Activated naive CD8-positive, alpha-beta T cell treated with anti-CD3 and anti-CD28 coated beads for 36 hours (primary cell): Measurements from ENCODE around the gene CLPX. TPM values are rescaled to one million over a fixed set of nuclear protein-coding genes. Genes with fewer than 3 reads are reported as not detected.
"Not testable (repeated sequence)": the region's sequence is repeated elsewhere in the genome, so short reads cannot be mapped to it uniquely, and the experiment has no call there.

Experiments
- DNase-seq: peaks from one replicate; pipeline ENCODE4 v3.0.0; 2021
- H3K27ac Mint-ChIP-seq: one replicate; pipeline ENCODE4 v1.8.0; 2022; ENCODE audit warnings: mild to moderate bottlenecking, moderate library complexity, mixed read lengths
- H3K27me3 Mint-ChIP-seq: one replicate; pipeline ENCODE4 v1.8.0; 2022; ENCODE audit warnings: mild to moderate bottlenecking, mixed read lengths
- H3K36me3 Mint-ChIP-seq: one replicate; pipeline ENCODE4 v1.8.0; 2021; ENCODE audit warnings: mild to moderate bottlenecking, mixed read lengths
- H3K4me1 Mint-ChIP-seq: one replicate; pipeline ENCODE4 v1.8.0; 2021; ENCODE audit warnings: mixed read lengths
- H3K4me3 Mint-ChIP-seq: one replicate; pipeline ENCODE4 v1.8.0; 2022; ENCODE audit warnings: mild to moderate bottlenecking, moderate library complexity, mixed read lengths
- H3K9me3 Mint-ChIP-seq: one replicate; pipeline ENCODE4 v1.8.0; 2022; ENCODE audit warnings: mixed read lengths
- total RNA-seq, 2 experiments: library from RNA; stranded (reverse); gene quantifications; one replicate each; pipeline ENCODE4 v1.2.3, GENCODE V29; 2021

The CLPX gene
- total RNA-seq, 2 experiments from 2014 or later = 70.6 to 74.9 TPM

DNA sequence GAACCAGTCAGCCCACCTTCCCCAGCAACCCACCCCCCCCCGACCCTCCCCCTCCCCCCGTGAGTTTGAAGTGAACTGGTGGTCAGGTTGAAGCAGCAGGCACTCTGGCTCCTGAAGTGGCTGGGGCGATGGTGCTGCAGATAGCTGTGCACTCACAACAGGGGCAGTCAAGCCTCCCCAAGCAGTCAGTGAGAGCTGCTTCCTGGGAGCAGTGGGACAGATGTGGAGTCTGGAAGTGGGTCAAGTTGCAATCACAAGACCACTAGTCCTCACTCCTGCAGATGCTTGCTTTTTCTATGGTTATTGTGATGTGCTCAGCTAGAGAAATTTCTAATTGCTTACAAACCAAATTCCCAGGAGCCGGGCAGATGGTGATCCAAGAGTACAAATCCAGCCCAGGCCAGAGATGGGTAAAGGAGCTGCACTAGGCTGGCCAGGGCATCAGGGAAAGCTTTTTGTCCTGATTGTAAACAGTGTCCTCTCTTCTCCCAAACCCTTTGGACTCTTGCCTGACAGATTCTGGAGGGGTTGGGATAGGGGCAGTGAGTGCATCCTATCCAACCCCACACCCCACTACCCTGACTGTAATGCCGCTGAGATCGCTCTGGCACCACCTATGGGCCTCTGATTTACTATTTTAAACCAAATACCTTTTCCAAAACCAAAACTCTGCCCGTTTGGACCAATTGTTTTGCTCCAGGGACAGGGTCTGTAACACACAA, 9.8 kb upstream of the CLPX start:
- Mint-ChIP-seq H3K4me3 (no peak overlapping the region), H3K4me1 (no peaks in the 10 kb centered on the region), H3K27ac (no peak overlapping the region), H3K27me3 (no peaks in the 10 kb centered on the region), H3K9me3 (no peaks in the 10 kb centered on the region), H3K36me3 (no peaks in the 10 kb centered on the region)
- no peak for DNase-seq

DNA sequence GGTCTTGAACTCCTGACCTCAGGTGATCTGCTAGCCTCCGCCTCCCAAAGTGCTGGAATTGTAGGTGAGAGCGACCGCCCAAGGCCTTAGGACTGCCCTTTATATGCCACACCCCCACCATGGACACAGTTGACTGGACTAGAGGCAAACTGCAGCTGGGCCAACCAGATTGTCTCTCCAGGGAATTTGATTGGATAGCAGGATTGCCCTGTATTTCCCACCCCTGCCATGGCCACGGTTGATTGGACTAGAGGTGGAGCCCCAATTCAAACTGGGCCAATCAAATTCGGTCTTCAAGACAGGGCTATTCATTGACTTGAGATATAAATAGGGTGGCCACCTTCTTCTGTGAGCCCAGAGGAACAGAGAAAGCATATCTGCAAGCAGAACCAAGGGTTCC, 6.9 kb upstream of the CLPX start:
- no peaks in the 10 kb centered on the region for H3K36me3 Mint-ChIP-seq
- no peaks in the 10 kb centered on the region for H3K27me3 Mint-ChIP-seq
- no peak overlapping the region for H3K4me3 Mint-ChIP-seq
- no peak for DNase-seq
- no peaks in the 10 kb centered on the region for H3K9me3 Mint-ChIP-seq
- no peak overlapping the region for H3K27ac Mint-ChIP-seq
- H3K4me1 Mint-ChIP-seq = no peaks in the 10 kb centered on the region

DNA sequence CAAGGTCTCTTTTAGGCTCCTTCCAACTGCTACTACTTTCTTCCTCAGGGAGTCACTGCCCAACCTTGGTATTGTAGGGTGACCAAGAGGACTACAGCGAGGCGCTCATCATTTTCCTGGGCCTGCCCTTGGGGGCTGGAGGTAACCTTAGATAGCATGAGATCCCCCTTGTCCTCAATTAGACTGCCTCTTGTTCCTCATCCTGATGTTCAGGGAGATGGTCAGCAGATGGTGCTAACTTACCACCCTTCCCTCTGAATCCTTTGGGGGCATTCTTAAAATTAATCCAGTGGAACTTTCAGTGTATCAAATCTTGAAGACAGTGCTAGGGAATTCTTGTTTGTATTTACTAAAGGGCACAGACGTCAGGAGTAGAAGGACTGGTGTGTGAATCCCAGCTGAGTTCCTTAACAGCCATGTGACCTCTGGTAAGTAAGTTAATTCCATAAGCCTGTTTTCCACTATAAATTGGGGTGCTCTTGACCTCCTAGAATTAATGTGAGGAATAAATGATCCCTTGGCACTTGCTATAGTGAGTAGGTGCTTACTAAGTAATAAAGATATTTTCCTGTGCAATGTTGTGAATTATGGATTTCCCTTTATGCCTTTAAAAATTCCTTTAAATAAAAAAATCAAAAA, 4.1 kb upstream of the CLPX start:
- no peak overlapping the region for H3K27ac Mint-ChIP-seq
- peaks cover 6% of the 10 kb centered on the region for H3K4me1 Mint-ChIP-seq
- H3K9me3 Mint-ChIP-seq = no peaks in the 10 kb centered on the region
- peak; percentile 25 for DNase-seq
- no peak overlapping the region for H3K4me3 Mint-ChIP-seq
- H3K36me3 Mint-ChIP-seq = peaks cover 1% of the 10 kb centered on the region
- no peaks in the 10 kb centered on the region for H3K27me3 Mint-ChIP-seq

DNA sequence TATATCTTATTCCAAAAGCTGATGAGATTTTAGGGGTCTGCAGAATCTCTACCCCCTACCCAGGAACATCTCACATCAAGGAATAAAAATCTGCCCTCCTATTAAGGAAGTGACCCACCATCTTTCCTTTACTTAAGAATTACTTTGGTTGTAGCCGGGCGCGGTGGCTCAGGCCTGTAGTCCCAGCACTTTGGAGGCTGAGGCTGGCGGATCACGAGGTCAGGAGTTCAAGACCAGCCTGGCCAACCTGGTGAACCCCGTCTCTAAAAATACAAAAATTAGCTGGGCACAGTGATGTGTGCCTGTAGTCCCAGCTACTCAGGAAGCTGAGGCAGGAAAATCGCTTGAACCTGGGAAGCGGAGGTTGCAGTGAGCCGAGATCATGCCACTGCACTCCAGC, 3.3 kb upstream of the CLPX start:
- not testable (repeated sequence) for H3K4me3 Mint-ChIP-seq, H3K4me1 Mint-ChIP-seq, H3K9me3 Mint-ChIP-seq, H3K27ac Mint-ChIP-seq, DNase-seq, H3K36me3 Mint-ChIP-seq, H3K27me3 Mint-ChIP-seq

DNA sequence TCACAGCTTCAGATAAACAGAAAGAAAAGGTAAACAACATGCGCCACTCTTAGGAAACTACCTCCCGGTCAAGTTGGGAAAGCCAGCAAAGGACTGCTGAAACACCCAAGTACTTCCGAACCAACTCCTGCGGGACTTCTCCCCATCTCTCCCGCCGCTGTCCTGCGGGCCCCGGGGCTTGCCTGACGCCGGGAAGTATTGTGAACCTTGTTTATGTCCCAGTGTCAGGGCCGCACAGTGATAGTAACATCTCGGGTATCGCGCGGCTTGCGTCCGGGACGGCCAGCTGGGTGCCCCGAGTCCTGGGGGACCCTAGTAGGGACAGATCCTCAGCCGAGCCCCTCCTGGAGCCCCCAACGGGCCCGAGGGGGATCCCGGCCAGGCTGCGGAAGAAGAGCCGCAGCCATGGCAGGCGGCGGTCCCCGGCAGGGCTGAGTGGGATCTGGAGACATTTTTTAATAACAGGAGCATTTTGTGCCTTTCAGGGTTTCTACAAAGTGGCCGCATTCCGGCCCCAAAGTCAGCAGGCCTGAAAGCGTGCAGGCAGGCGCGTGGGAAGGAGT, 756 bp downstream of the CLPX start:
- H3K27me3 Mint-ChIP-seq = no peaks in the 10 kb centered on the region
- peak; percentile 49 for DNase-seq
- peak overlapping the region; percentile 90 for H3K27ac Mint-ChIP-seq
- H3K4me3 Mint-ChIP-seq = peak overlapping the region; percentile 97
- peaks cover 21% of the 10 kb centered on the region for H3K36me3 Mint-ChIP-seq
- no peaks in the 10 kb centered on the region for H3K9me3 Mint-ChIP-seq
- peaks cover 30% of the 10 kb centered on the region for H3K4me1 Mint-ChIP-seq

DNA sequence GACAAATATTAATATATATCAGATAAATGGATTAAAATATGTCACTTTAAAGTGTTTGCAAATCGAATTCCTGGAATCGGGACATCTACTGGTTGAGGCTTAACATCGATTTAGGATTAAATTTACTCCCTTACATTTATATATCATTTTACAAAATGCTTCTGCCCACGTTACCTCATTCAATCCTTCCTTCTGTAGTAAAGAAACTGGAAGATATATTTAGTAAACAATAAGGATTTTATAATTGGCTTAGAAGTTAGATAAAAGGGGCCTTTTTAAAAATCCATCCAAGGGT, 1.3 kb downstream of the CLPX start:
- DNase-seq = no peak
- peaks cover 31% of the 10 kb centered on the region for H3K4me1 Mint-ChIP-seq
- no peaks in the 10 kb centered on the region for H3K27me3 Mint-ChIP-seq
- peak overlapping the region; percentile 90 for H3K27ac Mint-ChIP-seq
- peak overlapping the region; percentile 97 for H3K4me3 Mint-ChIP-seq
- peaks cover 21% of the 10 kb centered on the region for H3K36me3 Mint-ChIP-seq
- H3K9me3 Mint-ChIP-seq = no peaks in the 10 kb centered on the region

DNA sequence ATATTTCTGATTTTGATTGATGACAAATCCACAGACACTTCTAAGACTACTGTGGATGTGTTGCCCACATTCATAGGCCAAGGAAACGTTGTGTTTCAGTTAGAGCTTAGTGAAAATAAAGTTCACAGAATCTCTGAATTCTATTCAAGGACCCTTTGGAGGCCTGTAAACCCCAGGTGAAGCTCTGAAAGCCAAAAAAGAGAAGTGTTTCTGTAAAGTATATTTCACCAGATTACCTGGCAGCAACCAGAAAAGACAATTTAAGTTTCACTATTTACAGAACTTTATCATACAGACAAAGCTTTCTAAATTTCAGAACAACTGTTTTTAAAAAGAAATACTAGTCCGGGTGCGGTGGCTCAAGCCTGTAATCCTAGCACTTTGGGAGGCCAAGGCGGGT, 2.6 kb downstream of the CLPX start:
- H3K27ac Mint-ChIP-seq = no peak overlapping the region
- peaks cover 22% of the 10 kb centered on the region for H3K36me3 Mint-ChIP-seq

DNA sequence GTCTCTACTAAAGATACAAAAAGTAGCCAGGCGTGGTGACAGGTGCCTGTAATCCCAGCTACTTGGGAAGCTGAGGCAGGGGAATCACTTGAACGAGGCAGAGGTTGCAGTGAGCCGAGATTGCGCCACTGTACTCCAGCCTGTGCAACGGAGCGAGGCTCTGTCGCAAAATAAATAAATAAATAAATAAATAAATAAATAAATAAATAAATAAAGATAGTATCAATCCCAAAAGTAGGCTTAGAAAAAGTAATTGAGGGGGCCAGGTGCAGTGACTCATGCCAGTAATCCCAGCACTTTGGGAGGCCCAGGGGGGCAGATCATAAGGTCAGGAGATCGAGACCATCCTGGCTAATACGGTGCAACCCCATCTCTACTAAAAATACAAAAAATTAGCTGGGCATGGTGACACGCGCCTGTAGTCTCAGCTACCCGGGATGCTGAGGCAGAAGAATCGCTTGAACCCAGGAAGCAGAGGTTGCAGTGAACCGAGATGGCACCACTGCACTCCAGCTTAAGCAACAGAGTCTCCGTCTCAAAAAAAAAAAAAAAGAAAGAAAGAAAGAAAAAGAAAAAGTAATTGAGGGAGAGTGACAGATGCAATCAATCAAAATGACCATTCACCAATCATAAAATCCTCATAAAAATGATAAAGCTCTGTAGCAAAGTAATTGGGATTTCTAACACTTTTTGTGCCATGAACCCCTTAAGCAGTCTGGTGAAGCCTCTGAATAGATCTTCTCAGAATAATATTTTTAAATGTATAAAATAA, 3.4 kb downstream of the CLPX start:
- H3K4me3 Mint-ChIP-seq = peak overlapping the region; percentile 52
- H3K27ac Mint-ChIP-seq, H3K9me3 Mint-ChIP-seq, H3K27me3 Mint-ChIP-seq, DNase-seq: not testable (repeated sequence)
- H3K36me3 Mint-ChIP-seq = peaks cover 22% of the 10 kb centered on the region
- H3K4me1 Mint-ChIP-seq = peaks cover 31% of the 10 kb centered on the region

More for the DNA sequence above, 2.6 kb downstream of the CLPX start:
- no peaks in the 10 kb centered on the region for H3K9me3 Mint-ChIP-seq
- H3K27me3 Mint-ChIP-seq = no peaks in the 10 kb centered on the region
- H3K4me1 Mint-ChIP-seq = peaks cover 31% of the 10 kb centered on the region
- peak overlapping the region; percentile 97 for H3K4me3 Mint-ChIP-seq
- no peak for DNase-seq

DNA sequence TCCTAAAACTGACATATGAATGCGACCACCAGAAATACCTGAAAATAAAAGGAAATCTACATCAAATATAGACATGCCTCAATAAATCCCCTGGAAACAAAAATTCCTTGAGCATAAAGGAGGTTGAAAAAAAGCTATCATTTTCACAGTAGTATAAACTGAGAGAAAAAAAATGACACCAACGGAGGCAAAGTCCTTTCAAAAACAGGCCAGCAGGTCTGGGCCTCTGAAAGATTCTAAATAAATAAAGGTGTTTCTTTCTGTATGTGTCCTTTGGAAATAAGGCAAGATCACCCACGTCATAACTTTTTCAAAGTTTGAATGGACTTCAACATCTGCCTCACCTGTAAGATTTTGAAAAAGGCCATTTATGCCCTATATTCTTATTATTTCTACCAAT, 5.0 kb downstream of the CLPX start:
- no peaks in the 10 kb centered on the region for H3K27me3 Mint-ChIP-seq
- DNase-seq = no peak
- peaks cover 26% of the 10 kb centered on the region for H3K4me1 Mint-ChIP-seq

DNA sequence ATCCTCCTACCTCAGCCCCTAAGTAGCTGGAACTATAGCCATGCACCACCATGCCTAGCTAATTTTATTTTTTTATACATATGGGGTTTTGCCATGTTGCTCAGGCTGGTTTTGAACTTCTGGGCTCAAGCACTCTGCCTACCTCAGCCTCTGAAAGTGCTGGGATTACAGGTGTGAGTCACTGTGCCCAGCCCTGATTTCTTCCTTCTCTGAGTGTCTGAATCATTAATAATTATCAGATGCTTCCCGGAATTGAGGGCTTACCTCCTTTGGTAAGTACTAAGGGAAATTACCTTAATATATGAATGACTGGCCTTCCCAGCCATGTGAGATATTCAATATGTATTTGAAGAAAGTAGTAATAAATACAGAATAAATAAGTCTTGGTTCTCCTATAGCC, 7.2 kb downstream of the CLPX start:
- peaks cover 15% of the 10 kb centered on the region for H3K36me3 Mint-ChIP-seq
- DNase-seq = no peak
- no peaks in the 10 kb centered on the region for H3K27me3 Mint-ChIP-seq
- H3K27ac Mint-ChIP-seq = no peak overlapping the region
- no peaks in the 10 kb centered on the region for H3K9me3 Mint-ChIP-seq
- H3K4me3 Mint-ChIP-seq = no peak overlapping the region
- H3K4me1 Mint-ChIP-seq = peaks cover 18% of the 10 kb centered on the region

More for the DNA sequence above, 5.0 kb downstream of the CLPX start:
- Mint-ChIP-seq H3K27ac (no peak overlapping the region), H3K4me3 (no peak overlapping the region), H3K9me3 (no peaks in the 10 kb centered on the region), H3K36me3 (peaks cover 24% of the 10 kb centered on the region)

DNA sequence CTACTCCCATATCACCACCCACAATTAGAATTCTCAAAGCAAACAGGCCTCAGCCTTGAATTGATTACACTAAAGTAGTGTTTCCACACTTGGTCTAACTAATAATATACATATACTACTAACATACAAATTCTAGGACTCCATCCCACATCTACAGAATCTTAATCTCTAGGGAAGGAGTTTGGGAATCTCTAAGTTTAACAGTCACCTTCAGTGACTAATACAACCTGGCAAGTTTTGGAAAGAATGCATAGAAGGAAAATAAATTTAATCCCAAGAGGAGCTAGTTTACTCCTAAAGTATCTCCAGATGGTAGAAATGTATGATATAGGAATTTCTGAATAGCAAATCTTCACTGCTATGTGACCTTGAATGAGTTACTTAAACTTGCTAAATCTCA, 9.1 kb downstream of the CLPX start:
- H3K9me3 Mint-ChIP-seq = no peaks in the 10 kb centered on the region
- H3K27me3 Mint-ChIP-seq = no peaks in the 10 kb centered on the region
- peaks cover 8% of the 10 kb centered on the region for H3K36me3 Mint-ChIP-seq
- no peak overlapping the region for H3K27ac Mint-ChIP-seq
- DNase-seq = no peak
- H3K4me1 Mint-ChIP-seq = peaks cover 9% of the 10 kb centered on the region
- H3K4me3 Mint-ChIP-seq = no peak overlapping the region

DNA sequence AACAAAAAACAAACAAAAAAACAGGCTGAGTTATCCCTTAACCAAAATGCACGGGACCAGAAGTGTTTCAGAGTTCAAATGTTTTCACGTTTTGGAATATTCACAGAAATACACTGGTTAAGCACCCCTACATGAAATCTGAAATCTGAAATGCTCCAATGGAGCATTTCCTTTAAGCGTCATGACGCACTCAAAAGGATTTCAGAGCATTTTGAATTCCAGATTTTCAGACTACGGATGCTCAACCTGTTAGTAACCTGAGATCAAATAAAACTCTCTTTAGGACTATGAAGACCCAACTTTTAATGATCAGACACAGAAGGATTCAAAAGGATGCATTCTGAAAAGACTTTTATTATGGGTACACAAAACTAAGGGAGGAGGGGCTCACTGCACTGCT, 9.6 kb downstream of the CLPX start:
- Mint-ChIP-seq H3K4me3 (no peak overlapping the region), H3K36me3 (peaks cover 7% of the 10 kb centered on the region), H3K27ac (no peak overlapping the region)

DNA sequence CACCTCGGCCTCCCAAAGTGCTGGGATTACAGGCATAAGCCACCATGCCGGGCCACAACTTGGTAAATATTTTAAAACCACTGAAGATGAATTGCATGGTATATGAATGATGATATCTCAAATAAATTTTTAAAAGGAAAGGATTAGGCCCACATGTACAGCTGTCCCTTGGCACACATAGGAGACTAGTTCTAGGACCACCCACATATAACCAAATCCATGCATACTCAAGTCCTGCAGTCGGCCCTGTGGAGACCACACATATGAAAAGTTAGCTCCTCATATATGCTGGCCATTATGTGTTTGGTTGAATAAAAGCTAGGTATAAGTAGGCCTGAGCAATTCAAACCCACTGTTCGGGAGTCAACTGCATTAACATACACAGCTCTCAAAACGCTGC, 10.6 kb downstream of the CLPX start:
- Mint-ChIP-seq H3K27ac (no peak overlapping the region), H3K4me1 (peaks cover 3% of the 10 kb centered on the region), H3K4me3 (no peak overlapping the region), H3K27me3 (no peaks in the 10 kb centered on the region), H3K36me3 (peaks cover 7% of the 10 kb centered on the region), H3K9me3 (no peaks in the 10 kb centered on the region)
- no peak for DNase-seq

More for the DNA sequence above, 9.6 kb downstream of the CLPX start:
- Mint-ChIP-seq H3K4me1 (peaks cover 8% of the 10 kb centered on the region), H3K9me3 (no peaks in the 10 kb centered on the region), H3K27me3 (no peaks in the 10 kb centered on the region)
- DNase-seq = no peak

DNA sequence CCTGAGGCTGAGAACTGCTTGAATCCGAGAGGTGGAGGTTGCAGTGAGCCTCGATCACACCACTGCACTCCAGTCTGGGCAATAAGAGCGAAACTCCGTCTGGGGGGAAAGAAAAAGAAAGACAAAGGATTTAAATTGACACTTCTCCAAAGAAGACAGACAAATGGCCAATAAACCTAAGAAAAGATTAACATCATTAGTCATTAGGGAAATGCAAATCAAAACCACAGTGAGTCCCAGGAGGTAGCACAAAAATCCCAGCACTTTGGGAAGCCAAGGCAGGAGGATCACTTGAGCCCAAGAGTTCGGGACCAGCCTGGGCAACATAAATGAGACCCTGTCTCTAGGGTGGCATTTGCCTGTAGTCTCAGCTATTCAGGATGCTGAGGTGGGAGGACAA, 12.6 kb downstream of the CLPX start:
- Mint-ChIP-seq H3K27ac (no peak overlapping the region), H3K9me3 (no peaks in the 10 kb centered on the region), H3K36me3 (peaks cover 8% of the 10 kb centered on the region), H3K4me1 (peaks cover 2% of the 10 kb centered on the region), H3K27me3 (no peaks in the 10 kb centered on the region), H3K4me3 (no peak overlapping the region)
- no peak for DNase-seq

DNA sequence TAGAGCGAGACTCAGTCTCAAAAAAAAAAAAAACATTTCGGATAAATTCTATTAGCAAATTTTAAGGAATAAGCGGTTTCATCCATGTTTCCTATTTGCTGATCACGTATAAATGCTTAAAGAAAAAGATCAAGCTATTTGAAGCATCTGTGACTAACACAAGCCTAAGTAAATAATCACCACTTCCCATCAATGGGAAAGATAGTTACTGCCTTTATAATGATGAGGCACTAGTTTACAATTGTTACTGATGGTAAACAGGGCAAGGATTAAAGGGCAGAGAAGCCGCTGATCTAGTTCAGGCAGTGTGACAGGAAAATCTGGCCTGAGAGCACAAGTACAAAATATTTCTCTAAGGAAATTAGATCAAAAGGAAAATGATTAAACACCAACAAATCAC, 13.7 kb downstream of the CLPX start:
- Mint-ChIP-seq H3K4me3 (no peak overlapping the region), H3K27me3 (no peaks in the 10 kb centered on the region), H3K36me3 (peaks cover 8% of the 10 kb centered on the region), H3K27ac (no peak overlapping the region), H3K9me3 (no peaks in the 10 kb centered on the region), H3K4me1 (peaks cover 2% of the 10 kb centered on the region)
- DNase-seq = no peak
